GM12878 (cell line): ENCODE results near the gene CACNG4. TPM values are rescaled to one million over a fixed set of nuclear protein-coding genes. Genes with fewer than 3 reads are reported as not detected.

Experiments
- ATAC-seq: fragments of 200-7000 bp; cut with Tn5 transposase; 3 replicates; pipeline ENCODE4 v1.9.1; 2020; ENCODE audit warnings: mild to moderate bottlenecking, moderate library complexity
- BruUV-seq: library from RNA; stranded (reverse); fragments of 400-500 nt; replicated peaks from 2 replicates; lab custom pipeline; 2021; lab: Mats Ljungman, UMichigan
- CTCF ChIA-PET: fragments of 300-600 bp; sonication (Branson Sonifier 250); formaldehyde crosslinking; extraction: SDS; loops from one replicate; lab custom pipeline; 2021; ENCODE audit warnings: inconsistent platforms; lab: Yijun Ruan, JAX
- POLR2A ChIA-PET: fragments of 350-600 bp; formaldehyde crosslinking; extraction: SDS; loops from one replicate; lab custom pipeline; 2021; ENCODE audit warnings: inconsistent platforms; lab: Charles Lee
- RAD21 ChIA-PET: fragments of 300-600 bp; sonication (Branson Sonifier 250); formaldehyde crosslinking; loops from one replicate; lab custom pipeline; 2023; ENCODE audit warnings: antibody characterized with exemption; ENCODE audit not compliant: unreplicated experiment; lab: Charles Lee
- SMC1A ChIA-PET: fragments of 300-600 bp; sonication (Branson Sonifier 250); formaldehyde crosslinking; loops from one replicate; lab custom pipeline; 2023; ENCODE audit not compliant: unreplicated experiment, uncharacterized antibody; lab: Charles Lee
- DNase-seq: peaks from one replicate; pipeline ENCODE4 v3.0.0-alpha.2; 2011; ENCODE audit warnings: low read depth, low spot score
- FAIRE-seq: peaks from 3 replicates; lab custom pipeline; 2011; peaks lifted over from hg19 to GRCh38; lab: Jason Lieb, UNC
- H2AFZ ChIP-seq: 2 replicates; pipeline ENCODE4 v1.6.0; 2011; ENCODE audit warnings: low read depth, low read length, control low read depth; ENCODE audit not compliant: control insufficient read depth
- H3K27ac ChIP-seq: 2 replicates; pipeline ENCODE4 v1.5.1; 2011; ENCODE audit warnings: control low read depth; ENCODE audit not compliant: control insufficient read depth, insufficient read depth
- H3K27me3 ChIP-seq, 2 experiments: replicated peaks in 1 of 2; 2 replicates each; pipeline versions ENCODE4 v1.6.0 to v1.6.1; 2011; ENCODE audit warnings: low read length in 1 of 2; ENCODE audit not compliant: control insufficient read depth in 2 of 2, insufficient read depth in 2 of 2
- H3K36me3 ChIP-seq, 2 experiments: 2 replicates each; pipeline ENCODE4 v1.5.1; 2011; ENCODE audit warnings: low read length in 1 of 2; ENCODE audit not compliant: control insufficient read depth in 2 of 2, insufficient read depth in 2 of 2
- H3K4me1 ChIP-seq: 2 replicates; pipeline ENCODE4 v1.6.1; 2011; ENCODE audit warnings: mild to moderate bottlenecking, low read length, moderate library complexity, mixed read lengths; ENCODE audit not compliant: control insufficient read depth, insufficient read depth
- H3K4me2 ChIP-seq: 2 replicates; pipeline ENCODE4 v1.6.0; 2011; ENCODE audit warnings: control low read depth; ENCODE audit not compliant: control insufficient read depth, insufficient read depth
- H3K4me3 ChIP-seq: fragments of 200-600 bp; sonication (generic); 2 replicates; pipeline ENCODE4 v1.5.1; 2016
- H3K79me2 ChIP-seq: 2 replicates; pipeline ENCODE4 v1.6.0; 2011; ENCODE audit warnings: low read length; ENCODE audit not compliant: control insufficient read depth, insufficient read depth
- H3K9ac ChIP-seq: 2 replicates; pipeline ENCODE4 v1.8.0; 2011; ENCODE audit warnings: low read length, control low read depth, mixed read lengths; ENCODE audit not compliant: control insufficient read depth, insufficient read depth
- H3K9me3 ChIP-seq: replicated peaks from 3 replicates; pipeline ENCODE4 v1.5.1; 2011; ENCODE audit warnings: mild to moderate bottlenecking, low read length; ENCODE audit not compliant: control insufficient read depth, insufficient read depth
- H4K20me1 ChIP-seq: 2 replicates; pipeline ENCODE4 v1.6.0; 2011; ENCODE audit not compliant: control insufficient read depth, insufficient read depth
- CEBPB ChIP-seq, 2 experiments: fragments of 150-350 bp in 1 of 2; IDR thresholded peaks; 2 replicates each; pipeline ENCODE4 v1.6.1; 2012 to 2014; ENCODE audit warnings: low read depth in 2 of 2, low read length in 2 of 2, borderline replicate concordance in 1 of 2, inconsistent platforms in 1 of 2
- CHD2 ChIP-seq: IDR thresholded peaks from 2 replicates; pipeline ENCODE4 v1.6.1; 2011; ENCODE audit warnings: low read depth, low read length, improper control_type of control experiment, borderline replicate concordance
- EED ChIP-seq: sonication (generic); IDR thresholded peaks from 2 replicates; pipeline ENCODE4 v1.6.1; 2016; ENCODE audit warnings: antibody characterized with exemption, low read depth
- ESRRA ChIP-seq: IDR thresholded peaks from 2 replicates; pipeline ENCODE4 v1.6.1; 2012; ENCODE audit warnings: mild to moderate bottlenecking, low read length, improper control_type of control experiment
- EZH2 ChIP-seq: IDR thresholded peaks from 2 replicates; pipeline ENCODE4 v1.6.1; 2012; ENCODE audit warnings: low read depth, mild to moderate bottlenecking, control low read depth, inconsistent platforms, low read length, borderline replicate concordance; ENCODE audit not compliant: control insufficient read depth
- FOXK2 ChIP-seq: fragments of 450-650 bp; IDR thresholded peaks from 2 replicates; pipeline ENCODE4 v1.6.1; 2017; ENCODE audit warnings: mild to moderate bottlenecking, moderate library complexity
- HDGF ChIP-seq: fragments of 450-650 bp; IDR thresholded peaks from 2 replicates; pipeline ENCODE4 v1.6.1; 2016; ENCODE audit warnings: antibody characterized with exemption
- MYB ChIP-seq: fragments of 150-350 bp; IDR thresholded peaks from 2 replicates; pipeline ENCODE4 v1.6.1; 2014; ENCODE audit warnings: mild to moderate bottlenecking, low read depth, low read length, borderline replicate concordance
- RAD51 ChIP-seq: fragments of 450-650 bp; IDR thresholded peaks from 2 replicates; pipeline ENCODE4 v1.6.1; 2016; ENCODE audit warnings: moderate library complexity, mild to moderate bottlenecking, inconsistent platforms
- RCOR1 ChIP-seq: conservative IDR thresholded peaks from 2 replicates; pipeline ENCODE4 v1.6.1; 2012; ENCODE audit warnings: low read depth, low read length, improper control_type of control experiment
- SMAD5 ChIP-seq: IDR thresholded peaks from 2 replicates; pipeline ENCODE4 v1.6.1; 2016; ENCODE audit warnings: antibody characterized with exemption, low read depth
- TAF1 ChIP-seq: IDR thresholded peaks from 2 replicates; pipeline ENCODE4 v1.6.1; 2011; ENCODE audit warnings: mild to moderate bottlenecking, low read depth, low read length, borderline replicate concordance
- WRNIP1 ChIP-seq: IDR thresholded peaks from 2 replicates; pipeline ENCODE4 v1.6.1; 2011; ENCODE audit warnings: low read depth, low read length, improper control_type of control experiment, borderline replicate concordance
- WGBS: methylation state at CpG from one replicate; pipeline ENCODE4 v1.1.6; 2016; ENCODE audit warnings: low lambda C conversion rate; ENCODE audit not compliant: insufficient replicate concordance, insufficient coverage; ENCODE audit errors: missing lambda C conversion rate; 5-methylcytosine and 5-hydroxymethylcytosine counted together
- in situ Hi-C: fragments of 300-500 bp; cut with MboI; formaldehyde crosslinking; loops from 9 replicates; pipeline ENCODE4 v1.14.3; 2018; ENCODE audit warnings: mixed read lengths
- intact Hi-C: fragments of 100-400 bp; cut with micrococcal nuclease; formaldehyde crosslinking; loops from one replicate; pipeline ENCODE4 v1.14.2; 2022; ENCODE audit not compliant: unreplicated experiment
- polyA plus RNA-seq, 11 experiments: library from polyadenylated mRNA; depleted of rRNA in 4 of 11; unstranded in 6 of 11; stranded (reverse) in 5 of 11; fragments of >200 nt; fragmentation: Nextera tagmentation in 4 of 11; fragmentation: Illumina TruSeq in 1 of 11; extraction: Ambion mirVana in 4 of 11; extraction: Trizol in 1 of 11; gene quantifications; 1 replicate in 1 of 11; 2 replicates in 10 of 11; pipeline versions ENCODE4 v1.2.1 to v1.2.3, GENCODE V29; 2011 to 2016; ENCODE audit warnings: inconsistent platforms in 2 of 11, missing spikeins in 2 of 11, low read depth in 1 of 11
- total RNA-seq, 4 experiments: library from RNA; depleted of rRNA in 3 of 4; stranded (reverse); fragments of >200 nt in 3 of 4; fragmentation: Illumina TruSeq in 1 of 4; extraction: Trizol in 1 of 4; gene quantifications; 2 replicates each; pipeline versions ENCODE4 v1.2.1 to v1.2.3, GENCODE V29; 2013 to 2021
- TF ChIP-seq, protein P1 (sequence below): fragments of 450-650 bp; IDR thresholded peaks from 2 replicates; pipeline ENCODE4 v1.6.1; 2017; ENCODE audit warnings: mild to moderate bottlenecking, low read depth, inconsistent platforms; ENCODE audit not compliant: poor library complexity, severe bottlenecking
- TF ChIP-seq, protein P2 (sequence below): fragments of 450-650 bp; formaldehyde crosslinking; IDR thresholded peaks from 2 replicates; pipeline ENCODE4 v1.4.0; 2022; ENCODE audit warnings: mild to moderate bottlenecking, moderate library complexity
- TF ChIP-seq, protein P3 (sequence below): IDR thresholded peaks from 2 replicates; pipeline ENCODE4 v1.6.1; 2012; ENCODE audit warnings: low read depth, low read length, improper control_type of control experiment
- TF ChIP-seq, protein P4 (sequence below): fragments of 450-650 bp; conservative IDR thresholded peaks from 2 replicates; pipeline ENCODE4 v1.6.1; 2017; ENCODE audit warnings: mild to moderate bottlenecking, moderate library complexity

Gene CACNG4
- total and polyA plus RNA-seq, 10 of the 15 experiments (the other 5 are each of a cell fraction or from before 2014, with no cell fraction given): 0.08 TPM; not detected in 8

DNA sequence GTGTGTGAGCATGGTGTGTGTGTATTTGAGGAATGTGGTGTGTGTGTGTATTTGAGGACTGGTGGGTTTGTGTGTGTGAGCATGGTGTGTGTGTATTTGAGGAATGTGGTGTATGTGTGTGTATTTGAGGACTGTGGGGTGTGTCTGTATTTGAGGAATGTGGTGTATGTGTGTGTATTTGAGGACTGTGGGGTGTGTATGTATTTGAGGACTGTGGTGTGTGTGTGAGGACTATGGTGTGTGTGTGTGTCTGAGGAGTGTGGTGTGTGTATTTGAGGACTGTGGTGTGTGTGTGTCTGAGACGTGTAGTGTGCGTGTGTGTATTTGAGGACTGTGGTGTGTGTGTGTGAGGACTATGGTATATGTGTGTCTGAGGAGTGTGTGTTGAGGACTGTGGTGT is 61.8 kb downstream of the CACNG4 start:
- no TSS peak for BruUV-seq
- SMC1A ChIA-PET: no interaction called here
- Histone ChIP-seq H3K9ac (no peak overlapping the region), H3K9me3 (no peaks in the 10 kb centered on the region), H4K20me1 (no peaks in the 10 kb centered on the region), H3K27ac (no peak overlapping the region), H3K4me2 (no peak overlapping the region), H3K36me3 (no peaks in the 10 kb centered on the region), H3K4me1 (no peaks in the 10 kb centered on the region), H3K27me3 (no peaks in the 10 kb centered on the region), H3K4me3 (no peak overlapping the region), H3K79me2 (no peaks in the 10 kb centered on the region), H2AFZ (no peak overlapping the region)
- FAIRE-seq (peak; percentile 96), ATAC-seq (no peak), DNase-seq (no peak)
- CTCF ChIA-PET: no interaction called here
- in situ Hi-C loops (no loop called here), intact Hi-C loops (no loop called here)
- RAD21 ChIA-PET: no interaction called here
- WGBS: 41% methylated on average over 2 of the region's 2 CpGs
- POLR2A ChIA-PET: no interaction called here
- TF ChIP-seq SMAD5 (no peak), MYB (no peak), WRNIP1 (no peak), RAD51 (no peak), CEBPB (IDR thresholded peaks at IDR 0.05; ENCODE audit: borderline replicate concordance in 1 of 2, low read depth in 2 of 2, low read length in 2 of 2) (no peak), EZH2 (no peak), ESRRA (no peak), RCOR1 (no peak), CHD2 (no peak), HDGF (no peak), FOXK2 (no peak), TAF1 (no peak), EED (no peak)
- TF ChIP-seq, protein P1, sequence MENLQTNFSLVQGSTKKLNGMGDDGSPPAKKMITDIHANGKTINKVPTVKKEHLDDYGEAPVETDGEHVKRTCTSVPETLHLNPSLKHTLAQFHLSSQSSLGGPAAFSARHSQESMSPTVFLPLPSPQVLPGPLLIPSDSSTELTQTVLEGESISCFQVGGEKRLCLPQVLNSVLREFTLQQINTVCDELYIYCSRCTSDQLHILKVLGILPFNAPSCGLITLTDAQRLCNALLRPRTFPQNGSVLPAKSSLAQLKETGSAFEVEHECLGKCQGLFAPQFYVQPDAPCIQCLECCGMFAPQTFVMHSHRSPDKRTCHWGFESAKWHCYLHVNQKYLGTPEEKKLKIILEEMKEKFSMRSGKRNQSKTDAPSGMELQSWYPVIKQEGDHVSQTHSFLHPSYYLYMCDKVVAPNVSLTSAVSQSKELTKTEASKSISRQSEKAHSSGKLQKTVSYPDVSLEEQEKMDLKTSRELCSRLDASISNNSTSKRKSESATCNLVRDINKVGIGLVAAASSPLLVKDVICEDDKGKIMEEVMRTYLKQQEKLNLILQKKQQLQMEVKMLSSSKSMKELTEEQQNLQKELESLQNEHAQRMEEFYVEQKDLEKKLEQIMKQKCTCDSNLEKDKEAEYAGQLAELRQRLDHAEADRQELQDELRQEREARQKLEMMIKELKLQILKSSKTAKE: no peak
- TF ChIP-seq, protein P2, sequence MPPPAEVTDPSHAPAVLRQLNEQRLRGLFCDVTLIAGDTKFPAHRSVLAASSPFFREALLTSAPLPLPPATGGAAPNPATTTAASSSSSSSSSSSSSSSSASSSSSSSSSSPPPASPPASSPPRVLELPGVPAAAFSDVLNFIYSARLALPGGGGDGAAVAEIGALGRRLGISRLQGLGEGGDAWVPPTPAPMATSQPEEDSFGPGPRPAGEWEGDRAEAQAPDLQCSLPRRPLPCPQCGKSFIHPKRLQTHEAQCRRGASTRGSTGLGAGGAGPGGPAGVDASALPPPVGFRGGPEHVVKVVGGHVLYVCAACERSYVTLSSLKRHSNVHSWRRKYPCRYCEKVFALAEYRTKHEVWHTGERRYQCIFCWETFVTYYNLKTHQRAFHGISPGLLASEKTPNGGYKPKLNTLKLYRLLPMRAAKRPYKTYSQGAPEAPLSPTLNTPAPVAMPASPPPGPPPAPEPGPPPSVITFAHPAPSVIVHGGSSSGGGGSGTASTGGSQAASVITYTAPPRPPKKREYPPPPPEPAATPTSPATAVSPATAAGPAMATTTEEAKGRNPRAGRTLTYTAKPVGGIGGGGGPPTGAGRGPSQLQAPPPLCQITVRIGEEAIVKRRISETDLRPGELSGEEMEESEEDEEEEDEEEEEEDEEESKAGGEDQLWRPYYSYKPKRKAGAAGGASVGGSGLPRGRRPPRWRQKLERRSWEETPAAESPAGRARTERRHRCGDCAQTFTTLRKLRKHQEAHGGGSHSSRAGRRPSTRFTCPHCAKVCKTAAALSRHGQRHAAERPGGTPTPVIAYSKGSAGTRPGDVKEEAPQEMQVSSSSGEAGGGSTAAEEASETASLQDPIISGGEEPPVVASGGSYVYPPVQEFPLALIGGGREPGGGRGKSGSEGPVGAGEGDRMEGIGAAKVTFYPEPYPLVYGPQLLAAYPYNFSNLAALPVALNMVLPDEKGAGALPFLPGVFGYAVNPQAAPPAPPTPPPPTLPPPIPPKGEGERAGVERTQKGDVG (CRISPR knock-in tag): no peak
- TF ChIP-seq, protein P3, sequence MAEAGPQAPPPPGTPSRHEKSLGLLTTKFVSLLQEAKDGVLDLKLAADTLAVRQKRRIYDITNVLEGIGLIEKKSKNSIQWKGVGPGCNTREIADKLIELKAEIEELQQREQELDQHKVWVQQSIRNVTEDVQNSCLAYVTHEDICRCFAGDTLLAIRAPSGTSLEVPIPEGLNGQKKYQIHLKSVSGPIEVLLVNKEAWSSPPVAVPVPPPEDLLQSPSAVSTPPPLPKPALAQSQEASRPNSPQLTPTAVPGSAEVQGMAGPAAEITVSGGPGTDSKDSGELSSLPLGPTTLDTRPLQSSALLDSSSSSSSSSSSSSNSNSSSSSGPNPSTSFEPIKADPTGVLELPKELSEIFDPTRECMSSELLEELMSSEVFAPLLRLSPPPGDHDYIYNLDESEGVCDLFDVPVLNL: no peak
- TF ChIP-seq, protein P4, sequence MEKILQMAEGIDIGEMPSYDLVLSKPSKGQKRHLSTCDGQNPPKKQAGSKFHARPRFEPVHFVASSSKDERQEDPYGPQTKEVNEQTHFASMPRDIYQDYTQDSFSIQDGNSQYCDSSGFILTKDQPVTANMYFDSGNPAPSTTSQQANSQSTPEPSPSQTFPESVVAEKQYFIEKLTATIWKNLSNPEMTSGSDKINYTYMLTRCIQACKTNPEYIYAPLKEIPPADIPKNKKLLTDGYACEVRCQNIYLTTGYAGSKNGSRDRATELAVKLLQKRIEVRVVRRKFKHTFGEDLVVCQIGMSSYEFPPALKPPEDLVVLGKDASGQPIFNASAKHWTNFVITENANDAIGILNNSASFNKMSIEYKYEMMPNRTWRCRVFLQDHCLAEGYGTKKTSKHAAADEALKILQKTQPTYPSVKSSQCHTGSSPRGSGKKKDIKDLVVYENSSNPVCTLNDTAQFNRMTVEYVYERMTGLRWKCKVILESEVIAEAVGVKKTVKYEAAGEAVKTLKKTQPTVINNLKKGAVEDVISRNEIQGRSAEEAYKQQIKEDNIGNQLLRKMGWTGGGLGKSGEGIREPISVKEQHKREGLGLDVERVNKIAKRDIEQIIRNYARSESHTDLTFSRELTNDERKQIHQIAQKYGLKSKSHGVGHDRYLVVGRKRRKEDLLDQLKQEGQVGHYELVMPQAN: no peak
